OCI-LY7 (cell line): Measurements from ENCODE around the gene CELF4. TPM values are rescaled to one million over a fixed set of nuclear protein-coding genes. Genes with fewer than 3 reads are reported as not detected.

Source experiments
- BruUV-seq: library from RNA; stranded (reverse); fragments of 400-500 nt; replicated peaks from 2 replicates; lab custom pipeline; 2021; lab: Mats Ljungman, UMichigan
- CTCF ChIA-PET: fragments of 300-600 bp; sonication (Branson Sonifier 250); formaldehyde crosslinking; loops from one replicate; lab custom pipeline; 2022; ENCODE audit warnings: antibody characterized with exemption; ENCODE audit not compliant: unreplicated experiment; lab: Charles Lee
- POLR2A ChIA-PET: fragments of 300-600 bp; sonication (Branson Sonifier 250); formaldehyde crosslinking; loops from one replicate; lab custom pipeline; 2022; ENCODE audit warnings: antibody characterized with exemption; lab: Charles Lee
- DNase-seq: peaks from one replicate; pipeline ENCODE4 v3.0.0-alpha.2; 2015; ENCODE audit warnings: low spot score
- H2AFZ ChIP-seq: fragments of 200-600 bp; sonication (generic), shearing (Covaris generic); 2 replicates; pipeline ENCODE4 v1.6.1; 2014; ENCODE audit warnings: mild to moderate bottlenecking, antibody characterized with exemption, low read length, moderate library complexity
- H3K27ac ChIP-seq: fragments of 200-600 bp; sonication (generic); 2 replicates; pipeline ENCODE4 v1.5.1; 2014; ENCODE audit warnings: mixed run types, low read depth, mild to moderate bottlenecking, moderate library complexity, low read length, inconsistent platforms; ENCODE audit not compliant: poor library complexity, severe bottlenecking
- H3K36me3 ChIP-seq: fragments of 200-600 bp; sonication (generic); 2 replicates; pipeline ENCODE4 v1.6.1; 2014; ENCODE audit warnings: mild to moderate bottlenecking, antibody characterized with exemption, low read length, moderate library complexity, mixed read lengths; ENCODE audit not compliant: insufficient read depth
- H3K4me1 ChIP-seq: fragments of 200-600 bp; sonication (generic); 2 replicates; pipeline ENCODE4 v1.5.1; 2014; ENCODE audit warnings: mild to moderate bottlenecking, low read length; ENCODE audit not compliant: insufficient read depth, poor library complexity, severe bottlenecking
- H3K4me2 ChIP-seq: fragments of 200-600 bp; sonication (generic); 2 replicates; pipeline ENCODE4 v1.6.1; 2014; ENCODE audit warnings: mild to moderate bottlenecking, low read length
- H3K4me3 ChIP-seq: fragments of 200-600 bp; sonication (generic); 2 replicates; pipeline ENCODE4 v1.5.1; 2014; ENCODE audit warnings: mild to moderate bottlenecking, low read depth, low read length; ENCODE audit not compliant: poor library complexity, severe bottlenecking
- H3K79me2 ChIP-seq: fragments of 200-600 bp; sonication (generic); 2 replicates; pipeline ENCODE4 v1.6.1; 2016; ENCODE audit warnings: low read depth, mild to moderate bottlenecking, low read length, moderate library complexity, mixed read lengths; ENCODE audit not compliant: insufficient read depth
- H3K9me2 ChIP-seq: fragments of 200-600 bp; sonication (generic); 2 replicates; pipeline ENCODE4 v1.6.1; 2016; ENCODE audit warnings: mild to moderate bottlenecking, low read length, mixed read lengths; ENCODE audit not compliant: insufficient read depth
- H3K9me3 ChIP-seq: fragments of 200-600 bp; sonication (generic); 2 replicates; pipeline ENCODE4 v1.6.1; 2014; ENCODE audit warnings: mild to moderate bottlenecking, mixed run types, low read length, mixed read lengths
- H4K20me1 ChIP-seq: fragments of 200-600 bp; sonication (generic); 2 replicates; pipeline ENCODE4 v1.6.1; 2014; ENCODE audit warnings: mild to moderate bottlenecking, antibody characterized with exemption, low read length, moderate library complexity, mixed read lengths; ENCODE audit not compliant: insufficient read depth
- EZH2phosphoT487 ChIP-seq: fragments of 200-600 bp; sonication (generic); IDR thresholded peaks from 2 replicates; pipeline ENCODE4 v1.6.1; 2018; ENCODE audit warnings: low read depth, borderline replicate concordance, mild to moderate bottlenecking, mixed run types, antibody characterized with exemption, low read length, moderate library complexity, mixed read lengths
- intact Hi-C: fragments of 100-400 bp; cut with micrococcal nuclease; formaldehyde crosslinking; loops from one replicate; pipeline ENCODE4 v1.10.0; 2022; ENCODE audit not compliant: unreplicated experiment
- total RNA-seq, 2 experiments: library from RNA; depleted of rRNA in 1 of 2; stranded (reverse); fragments of >200 nt in 1 of 2; shearing (Covaris generic) in 1 of 2; gene quantifications; 2 replicates each; pipeline ENCODE4 v1.2.3, GENCODE V29; 2014 to 2022
- TF ChIP-seq, protein P1 (sequence below): fragments of 200-600 bp; sonication (generic); conservative IDR thresholded peaks from 2 replicates; pipeline ENCODE4 v1.5.1; 2014; ENCODE audit warnings: mild to moderate bottlenecking, antibody characterized with exemption, low read length, moderate library complexity, mixed read lengths

Gene CELF4
- total RNA-seq, 2 experiments from 2014 or later: not detected

DNA sequence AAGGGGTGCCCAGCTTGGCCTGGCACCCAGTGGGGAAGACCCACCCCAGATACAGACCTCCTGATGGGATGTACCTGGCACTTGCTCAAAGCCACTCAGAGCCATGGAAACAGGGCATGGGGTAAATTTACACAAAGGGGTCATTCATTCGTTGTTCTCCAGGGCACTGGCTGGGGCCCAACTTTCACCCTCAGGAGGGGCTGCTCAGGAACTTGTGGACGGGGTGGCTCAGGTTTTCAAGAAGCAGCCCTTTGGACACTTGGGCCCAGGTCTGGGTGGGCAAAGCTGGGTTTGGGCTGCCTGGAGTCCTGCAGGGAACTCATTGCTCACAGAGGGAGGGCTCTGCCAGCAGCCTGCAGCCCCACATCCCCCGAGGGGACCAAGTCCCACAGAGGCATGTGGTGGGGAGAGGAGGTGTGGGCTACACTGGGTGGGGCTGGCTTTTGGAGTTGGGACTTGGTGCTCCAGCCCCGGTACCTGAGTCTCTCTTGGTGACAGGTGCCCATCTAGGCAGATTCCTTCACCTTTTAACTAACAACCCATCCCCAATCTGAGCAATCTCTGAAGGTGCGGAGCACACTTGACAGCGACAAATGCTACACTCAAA lies 172.3 kb downstream of the CELF4 start:
- no TSS peak for BruUV-seq

DNA sequence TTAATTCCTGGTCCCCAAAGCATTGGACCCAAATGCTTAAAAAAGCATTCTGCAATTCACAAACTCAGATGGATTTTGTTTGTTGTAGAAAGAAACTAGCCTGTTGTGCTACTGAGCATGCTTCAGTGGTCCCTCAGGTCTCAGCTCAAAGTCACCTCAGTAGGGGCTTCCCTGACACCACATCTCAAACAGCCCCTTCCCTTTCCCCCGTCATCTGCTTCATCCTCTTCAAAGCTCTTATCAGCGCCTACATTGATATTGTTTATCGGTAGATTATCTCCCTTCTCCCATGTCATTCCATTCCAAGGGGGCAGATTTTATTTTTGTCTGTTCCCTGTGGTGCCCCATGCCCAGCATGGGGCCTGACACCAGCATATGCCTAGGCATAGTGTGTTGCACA lies 172.9 kb downstream of the CELF4 start:
- Histone ChIP-seq H3K4me1 (no peaks in the 10 kb centered on the region), H3K4me3 (no peak overlapping the region), H4K20me1 (no peaks in the 10 kb centered on the region), H3K27ac (no peak overlapping the region), H3K36me3 (no peaks in the 10 kb centered on the region), H3K79me2 (no peaks in the 10 kb centered on the region), H2AFZ (no peak overlapping the region), H3K4me2 (no peak overlapping the region), H3K9me2 (no peaks in the 10 kb centered on the region), H3K9me3 (no peaks in the 10 kb centered on the region)
- no TSS peak for BruUV-seq
- ChIA-PET POLR2A (no interaction called here), CTCF (no interaction called here)
- DNase-seq: no peak
- intact Hi-C loops: no loop called here
- no peak for TF ChIP-seq EZH2phosphoT487
- TF ChIP-seq, protein P1, sequence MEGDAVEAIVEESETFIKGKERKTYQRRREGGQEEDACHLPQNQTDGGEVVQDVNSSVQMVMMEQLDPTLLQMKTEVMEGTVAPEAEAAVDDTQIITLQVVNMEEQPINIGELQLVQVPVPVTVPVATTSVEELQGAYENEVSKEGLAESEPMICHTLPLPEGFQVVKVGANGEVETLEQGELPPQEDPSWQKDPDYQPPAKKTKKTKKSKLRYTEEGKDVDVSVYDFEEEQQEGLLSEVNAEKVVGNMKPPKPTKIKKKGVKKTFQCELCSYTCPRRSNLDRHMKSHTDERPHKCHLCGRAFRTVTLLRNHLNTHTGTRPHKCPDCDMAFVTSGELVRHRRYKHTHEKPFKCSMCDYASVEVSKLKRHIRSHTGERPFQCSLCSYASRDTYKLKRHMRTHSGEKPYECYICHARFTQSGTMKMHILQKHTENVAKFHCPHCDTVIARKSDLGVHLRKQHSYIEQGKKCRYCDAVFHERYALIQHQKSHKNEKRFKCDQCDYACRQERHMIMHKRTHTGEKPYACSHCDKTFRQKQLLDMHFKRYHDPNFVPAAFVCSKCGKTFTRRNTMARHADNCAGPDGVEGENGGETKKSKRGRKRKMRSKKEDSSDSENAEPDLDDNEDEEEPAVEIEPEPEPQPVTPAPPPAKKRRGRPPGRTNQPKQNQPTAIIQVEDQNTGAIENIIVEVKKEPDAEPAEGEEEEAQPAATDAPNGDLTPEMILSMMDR: no peak

More for the DNA sequence above, 172.3 kb downstream of the CELF4 start:
- Histone ChIP-seq H3K4me1 (no peaks in the 10 kb centered on the region), H3K9me2 (no peaks in the 10 kb centered on the region), H3K4me2 (no peak overlapping the region), H3K79me2 (no peaks in the 10 kb centered on the region), H3K27ac (no peak overlapping the region), H3K9me3 (no peaks in the 10 kb centered on the region), H3K4me3 (no peak overlapping the region), H2AFZ (no peak overlapping the region), H3K36me3 (no peaks in the 10 kb centered on the region), H4K20me1 (no peaks in the 10 kb centered on the region)
- TF ChIP-seq EZH2phosphoT487: no peak
- TF ChIP-seq, protein P1: no peak
- ChIA-PET POLR2A (no interaction called here), CTCF (no interaction called here)
- DNase-seq: no peak
- intact Hi-C loops: no loop called here

DNA sequence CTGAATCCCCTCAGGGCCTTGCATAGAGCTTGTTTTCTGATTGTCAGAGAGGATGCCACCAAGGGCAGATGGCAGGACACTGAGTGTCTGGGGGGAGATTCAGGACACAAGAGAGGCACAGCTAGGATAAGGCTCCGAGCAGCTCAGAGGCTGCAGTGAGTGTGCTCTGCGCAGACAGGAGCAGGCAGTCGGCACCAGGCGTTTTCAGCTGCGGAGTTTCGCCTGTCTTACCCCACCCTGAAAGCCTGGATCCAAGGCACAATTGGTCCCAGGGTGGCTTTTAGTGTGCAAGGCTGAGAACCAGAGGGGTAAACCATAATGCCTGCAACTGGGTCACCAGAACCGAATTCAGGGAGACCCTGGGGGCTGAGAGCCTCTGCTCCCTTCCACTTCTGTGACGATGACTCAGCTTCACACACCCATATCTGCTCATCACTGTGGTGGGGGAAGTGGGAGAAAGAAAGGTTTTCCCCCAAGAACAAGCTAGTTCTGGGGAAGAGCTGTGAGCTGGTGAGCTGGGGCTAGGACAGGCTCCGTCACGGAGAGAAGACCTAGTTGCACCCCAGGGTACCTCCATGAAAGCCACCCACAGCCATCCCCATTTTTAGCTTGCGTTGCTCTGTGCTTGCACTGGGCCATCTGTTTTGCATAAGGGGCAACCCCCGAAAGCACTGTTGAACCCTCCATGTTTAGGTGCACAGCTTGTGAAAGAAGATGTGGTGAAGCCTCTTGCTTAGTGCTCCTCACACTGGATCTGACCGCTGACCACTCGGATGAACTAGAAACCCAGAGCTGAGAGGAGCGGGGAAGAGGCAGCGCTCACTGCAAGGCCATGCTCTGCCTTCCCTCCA lies 173.7 kb downstream of the CELF4 start:
- Histone ChIP-seq H3K36me3 (no peaks in the 10 kb centered on the region), H3K9me3 (no peaks in the 10 kb centered on the region), H3K4me3 (no peak overlapping the region), H3K9me2 (no peaks in the 10 kb centered on the region), H4K20me1 (no peaks in the 10 kb centered on the region), H3K4me2 (no peak overlapping the region), H3K79me2 (no peaks in the 10 kb centered on the region), H2AFZ (no peak overlapping the region), H3K4me1 (no peaks in the 10 kb centered on the region), H3K27ac (no peak overlapping the region)
- CTCF ChIA-PET: no interaction called here
- POLR2A ChIA-PET: no interaction called here
- no peak for TF ChIP-seq EZH2phosphoT487
- TF ChIP-seq, protein P1: no peak
- no TSS peak for BruUV-seq
- DNase-seq: no peak
- intact Hi-C loops: no loop called here
